Neural crest cell (in vitro differentiated cells): ENCODE measurements around the gene TPI1. TPM values are rescaled to one million over a fixed set of nuclear protein-coding genes. Genes with fewer than 3 reads are reported as not detected.

ENCODE experiments used
- DNase-seq: peaks from one replicate; pipeline ENCODE4 v3.0.0; 2021; ENCODE audit warnings: low read depth, mixed read lengths, low spot score
- H3K27ac Mint-ChIP-seq: one replicate; pipeline ENCODE4 v1.8.0; 2021; ENCODE audit warnings: mild to moderate bottlenecking, mixed read lengths; ENCODE audit not compliant: unreplicated experiment
- H3K27me3 Mint-ChIP-seq: 2 replicates; pipeline ENCODE4 v1.8.0; 2021; ENCODE audit warnings: low read depth, mild to moderate bottlenecking, mixed read lengths
- H3K36me3 Mint-ChIP-seq: 2 replicates; pipeline ENCODE4 v1.8.0; 2021; ENCODE audit warnings: low read depth, mild to moderate bottlenecking, mixed read lengths
- H3K4me1 Mint-ChIP-seq: 2 replicates; pipeline ENCODE4 v1.8.0; 2021; ENCODE audit warnings: mixed read lengths
- H3K4me3 Mint-ChIP-seq: one replicate; pipeline ENCODE4 v1.8.0; 2021; ENCODE audit warnings: mild to moderate bottlenecking, mixed read lengths
- H3K9me3 Mint-ChIP-seq: 2 replicates; pipeline ENCODE4 v1.8.0; 2021; ENCODE audit warnings: mixed read lengths
- total RNA-seq: library from RNA; stranded (reverse); gene quantifications from 2 replicates; pipeline ENCODE4 v1.2.1, GENCODE V29; 2021
- TF ChIP-seq, protein P1 (sequence below): fragments of 200-600 bp; sonication (generic); conservative IDR thresholded peaks from 2 replicates; pipeline ENCODE4 v1.5.0; 2021; ENCODE audit warnings: antibody characterized with exemption, mild to moderate bottlenecking

TPI1 gene
- total RNA-seq, 1 donor from 2014 or later, result 685 TPM

DNA sequence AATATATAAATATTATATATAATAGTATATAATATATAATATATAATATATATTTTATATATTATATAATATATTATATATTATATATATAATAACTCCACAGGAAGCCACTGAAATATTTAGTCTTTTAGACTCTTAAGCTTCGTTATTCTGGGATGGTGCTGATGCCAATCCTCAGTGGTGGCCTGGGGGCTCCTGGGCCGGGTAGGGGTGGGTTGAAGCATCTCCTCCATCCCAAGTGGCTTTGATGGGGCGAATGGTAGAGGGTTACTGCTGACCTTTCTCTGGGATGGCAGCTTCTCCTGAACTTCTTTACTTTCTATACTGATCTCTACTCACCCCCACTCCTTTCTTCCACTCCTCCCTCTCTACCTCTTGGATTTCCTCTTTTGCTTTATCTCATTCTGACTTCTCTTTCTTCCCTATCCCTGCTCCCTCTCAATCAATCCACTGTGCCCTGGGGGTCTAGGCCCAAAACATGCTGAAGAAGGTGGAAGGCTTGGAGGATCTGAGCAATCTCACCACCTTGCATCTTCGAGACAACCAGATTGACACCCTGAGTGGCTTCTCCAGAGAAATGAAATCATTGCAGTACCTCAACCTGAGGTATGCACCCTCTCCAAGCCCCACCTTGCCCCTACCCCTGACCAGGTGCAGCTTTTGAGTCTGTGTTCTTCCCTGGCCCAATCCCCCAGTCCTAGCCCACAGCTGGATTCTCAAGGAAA, 42.3 kb downstream of the TPI1 start:
- TF ChIP-seq, protein P1, sequence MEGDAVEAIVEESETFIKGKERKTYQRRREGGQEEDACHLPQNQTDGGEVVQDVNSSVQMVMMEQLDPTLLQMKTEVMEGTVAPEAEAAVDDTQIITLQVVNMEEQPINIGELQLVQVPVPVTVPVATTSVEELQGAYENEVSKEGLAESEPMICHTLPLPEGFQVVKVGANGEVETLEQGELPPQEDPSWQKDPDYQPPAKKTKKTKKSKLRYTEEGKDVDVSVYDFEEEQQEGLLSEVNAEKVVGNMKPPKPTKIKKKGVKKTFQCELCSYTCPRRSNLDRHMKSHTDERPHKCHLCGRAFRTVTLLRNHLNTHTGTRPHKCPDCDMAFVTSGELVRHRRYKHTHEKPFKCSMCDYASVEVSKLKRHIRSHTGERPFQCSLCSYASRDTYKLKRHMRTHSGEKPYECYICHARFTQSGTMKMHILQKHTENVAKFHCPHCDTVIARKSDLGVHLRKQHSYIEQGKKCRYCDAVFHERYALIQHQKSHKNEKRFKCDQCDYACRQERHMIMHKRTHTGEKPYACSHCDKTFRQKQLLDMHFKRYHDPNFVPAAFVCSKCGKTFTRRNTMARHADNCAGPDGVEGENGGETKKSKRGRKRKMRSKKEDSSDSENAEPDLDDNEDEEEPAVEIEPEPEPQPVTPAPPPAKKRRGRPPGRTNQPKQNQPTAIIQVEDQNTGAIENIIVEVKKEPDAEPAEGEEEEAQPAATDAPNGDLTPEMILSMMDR, result no peak
- Mint-ChIP-seq H3K9me3 (no peaks in the 10 kb centered on the region), H3K27ac (no peak overlapping the region), H3K36me3 (no peaks in the 10 kb centered on the region), H3K4me3 (no peak overlapping the region), H3K4me1 (peaks cover 14% of the 10 kb centered on the region), H3K27me3 (peaks cover 19% of the 10 kb centered on the region)
- DNase-seq, result no peak

DNA sequence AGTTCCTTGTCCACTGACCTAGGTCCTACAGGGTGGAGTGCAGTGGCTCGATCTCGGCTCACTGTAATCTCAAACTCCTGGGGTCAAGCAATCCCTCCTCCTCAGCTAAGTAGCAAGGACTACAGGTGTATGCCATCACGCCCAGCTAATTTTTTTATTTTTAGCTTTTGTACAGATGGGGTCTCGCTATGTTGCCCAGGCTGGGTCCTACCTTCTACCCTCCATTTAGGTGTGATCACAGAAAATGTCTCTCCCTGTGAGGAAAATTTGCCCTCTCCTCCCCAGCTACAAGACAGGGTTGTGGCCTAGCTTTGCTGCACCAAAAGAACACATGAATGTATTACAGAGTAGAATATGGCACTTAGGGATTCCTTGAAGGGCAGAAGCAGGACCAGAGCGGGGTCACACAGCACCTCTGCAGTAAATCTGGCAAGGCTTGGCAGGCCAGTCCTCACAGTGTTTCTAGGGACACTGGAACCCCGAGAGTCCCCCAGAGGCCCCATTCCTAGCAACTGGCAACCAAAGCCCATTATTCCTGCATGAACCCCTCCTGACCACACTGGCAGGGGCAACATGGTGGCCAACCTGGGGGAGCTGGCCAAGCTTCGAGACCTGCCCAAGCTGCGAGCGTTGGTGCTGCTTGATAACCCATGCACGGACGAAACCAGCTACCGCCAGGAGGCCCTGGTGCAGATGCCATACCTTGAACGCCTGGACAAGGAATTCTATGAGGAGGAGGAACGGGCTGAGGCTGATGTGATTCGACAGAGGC, 45.0 kb downstream of the TPI1 start:
- Mint-ChIP-seq H3K4me3 (peak overlapping the region; percentile 25), H3K9me3 (no peaks in the 10 kb centered on the region), H3K36me3 (no peaks in the 10 kb centered on the region), H3K27me3 (peaks cover 26% of the 10 kb centered on the region), H3K4me1 (peaks cover 27% of the 10 kb centered on the region), H3K27ac (no peak overlapping the region)
- no peak for DNase-seq
- TF ChIP-seq, protein P1, result no peak

DNA sequence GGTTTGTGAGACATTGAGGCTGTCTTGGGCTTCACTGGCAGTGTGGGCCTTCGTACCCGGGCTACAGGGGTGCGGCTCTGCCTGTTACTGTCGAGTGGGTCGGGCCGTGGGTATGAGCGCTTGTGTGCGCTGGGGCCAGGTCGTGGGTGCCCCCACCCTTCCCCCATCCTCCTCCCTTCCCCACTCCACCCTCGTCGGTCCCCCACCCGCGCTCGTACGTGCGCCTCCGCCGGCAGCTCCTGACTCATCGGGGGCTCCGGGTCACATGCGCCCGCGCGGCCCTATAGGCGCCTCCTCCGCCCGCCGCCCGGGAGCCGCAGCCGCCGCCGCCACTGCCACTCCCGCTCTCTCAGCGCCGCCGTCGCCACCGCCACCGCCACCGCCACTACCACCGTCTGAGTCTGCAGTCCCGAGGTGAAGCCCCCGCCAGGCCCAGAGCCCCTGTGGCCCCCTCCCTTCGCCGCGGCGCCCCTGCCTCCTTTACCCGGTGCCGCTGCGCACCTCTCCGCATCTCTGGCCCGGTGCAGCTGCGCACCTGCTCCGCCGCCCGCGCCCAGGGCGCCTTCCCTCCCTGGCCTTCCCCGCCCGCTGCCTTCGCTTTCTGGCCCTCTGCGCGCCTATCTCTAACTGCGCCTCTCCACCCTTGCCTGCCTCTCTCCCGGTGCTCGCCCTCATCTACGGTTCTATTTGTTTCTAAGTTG, 47.1 kb downstream of the TPI1 start, which contains the start of gene ENO2:
TSS of gene ENO2 (plus strand) at position 335 of the 701 bp plus-strand sequence. CDS start 1,253 bp downstream, outside the sequence.
- Mint-ChIP-seq H3K27me3 (peaks cover 26% of the 10 kb centered on the region), H3K9me3 (no peaks in the 10 kb centered on the region), H3K27ac (peak within 1 kb of the TSS; percentile 85), H3K36me3 (no peaks in the 10 kb centered on the region), H3K4me3 (peak within 1 kb of the TSS; percentile 88), H3K4me1 (peaks cover 27% of the 10 kb centered on the region)
- DNase-seq, result no peak
- TF ChIP-seq, protein P1, result peak; percentile 7

DNA sequence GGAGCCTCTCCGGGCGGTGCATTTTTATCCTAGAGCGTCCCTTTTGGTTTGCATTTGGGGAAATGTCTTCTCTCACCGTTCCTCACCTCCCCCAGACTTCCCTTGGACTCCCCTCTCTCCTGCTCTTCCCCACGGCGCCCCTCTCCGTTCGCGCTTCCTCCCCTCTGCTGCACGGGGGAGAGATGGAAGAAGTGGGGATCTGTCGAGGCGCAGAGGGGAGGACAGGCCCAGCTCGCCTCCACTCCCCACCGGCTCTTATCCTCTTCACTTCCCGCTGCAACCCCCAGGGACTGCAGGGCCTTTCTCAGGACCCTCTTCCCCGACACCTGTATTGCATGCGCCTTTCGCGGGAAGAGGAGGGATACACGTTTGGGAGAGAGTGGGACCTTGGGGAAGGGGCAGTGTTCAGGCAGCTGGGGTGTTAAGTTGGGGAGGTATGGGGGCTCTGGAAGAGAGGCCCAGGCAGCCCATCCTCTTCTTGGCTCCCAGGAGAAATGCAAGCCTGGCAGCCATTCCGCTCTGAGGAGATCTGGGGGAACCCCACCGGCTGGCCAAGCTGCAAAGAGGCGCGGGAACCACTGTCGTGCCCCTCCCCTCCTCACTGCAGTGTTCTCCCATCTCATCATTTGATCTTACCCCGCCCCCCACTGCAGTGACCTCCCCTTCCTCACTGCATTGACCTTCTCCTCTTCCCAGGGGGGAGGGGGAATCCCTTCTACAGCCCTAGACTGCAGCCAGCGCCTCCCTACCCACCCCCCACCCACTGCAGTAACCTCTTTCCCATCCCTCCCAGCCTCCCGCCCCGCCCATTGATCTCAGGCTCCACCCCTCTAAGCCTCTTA, 47.8 kb downstream of the TPI1 start:
- TF ChIP-seq, protein P1, result peak; percentile 2
- Mint-ChIP-seq H3K27ac (peak overlapping the region; percentile 85), H3K4me1 (peaks cover 31% of the 10 kb centered on the region), H3K27me3 (peaks cover 26% of the 10 kb centered on the region), H3K36me3 (no peaks in the 10 kb centered on the region), H3K9me3 (no peaks in the 10 kb centered on the region), H3K4me3 (peak overlapping the region; percentile 88)
- no peak for DNase-seq
